HCT116 (cell line): ENCODE data around the gene PREP. TPM values are rescaled to one million over a fixed set of nuclear protein-coding genes. Genes with fewer than 3 reads are reported as not detected.

Source experiments
- ATAC-seq: fragments of 200-7000 bp; cut with Tn5 transposase; 2 replicates; pipeline ENCODE4 v1.9.1; 2020; ENCODE audit warnings: mild to moderate bottlenecking, moderate library complexity
- BruUV-seq: library from RNA; stranded (reverse); fragments of 400-500 nt; replicated peaks from 2 replicates; lab custom pipeline; 2021; lab: Mats Ljungman, UMichigan
- CTCF ChIA-PET: fragments of 300-600 bp; sonication (Branson Sonifier 250); formaldehyde crosslinking; loops from one replicate; lab custom pipeline; 2021; ENCODE audit warnings: antibody characterized with exemption; lab: Charles Lee
- POLR2A ChIA-PET: fragments of 300-600, 350-600 bp; sonication (Branson Sonifier 250); formaldehyde crosslinking; loops from one replicate; lab custom pipeline; 2021; ENCODE audit warnings: antibody characterized with exemption; lab: Charles Lee
- RAD21 ChIA-PET, 2 experiments: fragments of 300-600 bp; sonication (Branson Sonifier 250); formaldehyde crosslinking; loops; one replicate each; lab custom pipeline; 2023; ENCODE audit warnings: low total read pairs in 2 of 2; ENCODE audit not compliant: uncharacterized antibody in 2 of 2, unreplicated experiment in 2 of 2, low non-redundant PET in 1 of 2; lab: Charles Lee
- DNase-seq: peaks from one replicate; pipeline ENCODE4 v3.0.0-alpha.2; 2010; ENCODE audit warnings: low read depth, low spot score
- H2AFZ ChIP-seq: fragments of 200-600 bp; shearing (Covaris generic), sonication (generic); 2 replicates; pipeline ENCODE4 v1.6.1; 2017; ENCODE audit warnings: low read depth, mixed run types, mixed read lengths, antibody characterized with exemption, low read length; ENCODE audit not compliant: poor library complexity, severe bottlenecking
- H3K27ac ChIP-seq: 2 replicates; pipeline ENCODE4 v1.5.1; 2012; ENCODE audit warnings: low read depth, low read length
- H3K27me3 ChIP-seq: fragments of 200-600 bp; sonication (generic); 2 replicates; pipeline ENCODE4 v1.6.1; 2016; ENCODE audit warnings: mixed run types, low read length, mixed read lengths; ENCODE audit not compliant: insufficient read depth
- H3K36me3 ChIP-seq, 2 experiments: fragments of 200-500 bp in 1 of 2; fragments of 200-600 bp in 1 of 2; sonication (Bioruptor generic) in 1 of 2; sonication (generic) in 1 of 2; 2 replicates each; pipeline versions ENCODE4 v1.5.1 to v1.6.1; 2014 to 2016; ENCODE audit warnings: low read length in 2 of 2, inconsistent platforms in 1 of 2, mixed read lengths in 1 of 2, mixed run types in 1 of 2; ENCODE audit not compliant: insufficient read depth in 2 of 2, control insufficient read depth in 1 of 2
- H3K4me1 ChIP-seq, 2 experiments: fragments of 200-600 bp in 1 of 2; sonication (generic) in 1 of 2; 2 replicates each; pipeline versions ENCODE4 v1.5.1 to v1.6.1; 2012 to 2017; ENCODE audit warnings: low read length in 2 of 2, inconsistent platforms in 1 of 2, mild to moderate bottlenecking in 1 of 2, mixed read lengths in 1 of 2, mixed run types in 1 of 2, moderate library complexity in 1 of 2; ENCODE audit not compliant: insufficient read depth in 2 of 2, control insufficient read depth in 1 of 2
- H3K4me2 ChIP-seq: fragments of 200-600 bp; sonication (generic); 2 replicates; pipeline ENCODE4 v1.6.1; 2017; ENCODE audit warnings: mixed run types, low read length, mixed read lengths
- H3K4me3 ChIP-seq, 2 experiments: fragments of 200-600 bp in 1 of 2; sonication (generic) in 1 of 2; replicated peaks in 1 of 2; 2 replicates each; pipeline ENCODE4 v1.5.1; 2011 to 2016; ENCODE audit warnings: low read length in 2 of 2, control low read depth in 1 of 2, low read depth in 1 of 2, mild to moderate bottlenecking in 1 of 2, mixed read lengths in 1 of 2, mixed run types in 1 of 2
- H3K79me2 ChIP-seq: fragments of 200-600 bp; sonication (generic); 2 replicates; pipeline ENCODE4 v1.6.1; 2017; ENCODE audit warnings: mild to moderate bottlenecking, mixed run types, low read length, moderate library complexity, mixed read lengths; ENCODE audit not compliant: insufficient read depth
- H3K9ac ChIP-seq: fragments of 200-600 bp; sonication (generic); 2 replicates; pipeline ENCODE4 v1.6.1; 2016; ENCODE audit warnings: low read length, mixed read lengths
- H3K9me2 ChIP-seq: fragments of 200-600 bp; sonication (generic), shearing (Covaris generic); 2 replicates; pipeline ENCODE4 v1.6.1; 2017; ENCODE audit warnings: mixed run types, mild to moderate bottlenecking, moderate library complexity; ENCODE audit not compliant: insufficient read depth
- H3K9me3 ChIP-seq, 2 experiments: fragments of 200-500 bp in 1 of 2; fragments of 200-600 bp in 1 of 2; sonication (Bioruptor generic) in 1 of 2; sonication (generic) in 1 of 2; 2 replicates each; pipeline ENCODE4 v1.6.1; 2014 to 2017; ENCODE audit warnings: low read length in 2 of 2, mixed read lengths in 2 of 2, inconsistent platforms in 1 of 2, low read depth in 1 of 2, mild to moderate bottlenecking in 1 of 2, mixed run types in 1 of 2, moderate library complexity in 1 of 2; ENCODE audit not compliant: control insufficient read depth in 1 of 2, insufficient read depth in 1 of 2
- H4K20me1 ChIP-seq: fragments of 200-600 bp; sonication (generic), shearing (Covaris generic); 2 replicates; pipeline ENCODE4 v1.6.1; 2017; ENCODE audit warnings: mixed run types, mild to moderate bottlenecking, moderate library complexity; ENCODE audit not compliant: insufficient read depth
- ELF1 ChIP-seq: IDR thresholded peaks from 2 replicates; pipeline ENCODE4 v1.6.1; 2012; ENCODE audit warnings: low read depth, borderline replicate concordance
- EZH2 ChIP-seq: fragments of 200-600 bp; sonication (generic); IDR thresholded peaks from 2 replicates; pipeline ENCODE4 v1.6.1; 2017; ENCODE audit warnings: antibody characterized with exemption, mixed run types
- EZH2phosphoT487 ChIP-seq: fragments of 200-600 bp; IDR thresholded peaks from 2 replicates; pipeline ENCODE4 v1.6.1; 2018; ENCODE audit warnings: antibody characterized with exemption, borderline replicate concordance
- FOSL1 ChIP-seq: IDR thresholded peaks from 2 replicates; pipeline ENCODE4 v1.6.1; 2012; ENCODE audit warnings: low read depth
- TCF7L2 ChIP-seq: IDR thresholded peaks from 2 replicates; pipeline ENCODE4 v1.7.0; 2011; ENCODE audit warnings: borderline replicate concordance, inconsistent platforms; ENCODE audit not compliant: insufficient read depth, insufficient read length; ENCODE audit errors: extremely low read depth
- ZFX ChIP-seq: fragments of 450-650 bp; IDR thresholded peaks from 2 replicates; pipeline ENCODE4 v1.6.1; 2017
- ZNF274 ChIP-seq: fragments of 200-500 bp; sonication (Bioruptor generic); IDR thresholded peaks from 2 replicates; pipeline ENCODE4 v1.6.1; 2014; ENCODE audit warnings: mild to moderate bottlenecking, low read depth, low read length, inconsistent platforms
- intact Hi-C: fragments of 100-400 bp; cut with micrococcal nuclease; formaldehyde crosslinking; loops from 2 replicates; pipeline ENCODE4 v1.10.0; 2022
- total RNA-seq: library from RNA; stranded (reverse); gene quantifications from one replicate; pipeline ENCODE4 v1.2.1, GENCODE V29; 2021; ENCODE audit not compliant: unreplicated experiment
- TF ChIP-seq, protein P1 (sequence below), 3 experiments: fragments of 200-600 bp in 1 of 3; sonication (generic) in 1 of 3; IDR thresholded peaks in 2 of 3; conservative IDR thresholded peaks in 1 of 3; 2 replicates each; pipeline ENCODE4 v1.5.1; 2012 to 2017; ENCODE audit warnings: low read depth in 2 of 3, low read length in 2 of 3, antibody characterized with exemption in 1 of 3, borderline replicate concordance in 1 of 3, control low read depth in 1 of 3, mild to moderate bottlenecking in 1 of 3, mixed read lengths in 1 of 3, mixed run types in 1 of 3, moderate library complexity in 1 of 3; ENCODE audit not compliant: insufficient read depth in 1 of 3
- TF ChIP-seq, protein P2 (sequence below): IDR thresholded peaks from 2 replicates; pipeline ENCODE4 v1.6.1; 2012

PREP gene
- total RNA-seq, 1 experiment from 2014 or later: 53.5 TPM

DNA sequence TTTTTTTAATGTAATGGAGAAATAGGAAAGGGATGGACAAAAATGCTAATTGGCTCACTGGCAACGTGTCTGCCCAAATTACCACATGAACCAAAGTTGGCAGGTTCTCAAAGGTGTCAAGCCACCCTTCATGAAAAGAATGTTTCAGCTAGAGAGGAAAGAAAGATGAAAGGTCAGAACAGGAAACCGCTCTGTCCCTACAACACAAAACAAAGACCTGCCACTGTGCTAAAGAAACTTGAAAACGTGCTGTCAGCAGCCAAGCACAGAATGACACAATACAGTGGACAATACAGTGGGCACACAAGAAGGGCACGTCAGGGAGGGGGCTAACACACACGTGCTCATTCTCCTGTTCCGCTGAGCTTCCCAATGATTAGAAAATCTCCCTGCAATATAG, 4.9 kb downstream of the PREP start:
- Histone ChIP-seq H3K9me2 (no peaks in the 10 kb centered on the region), H3K9ac (no peak overlapping the region)
- intact Hi-C loops: no loop called here
- TF ChIP-seq ZNF274 (no peak), EZH2 (no peak), ZFX (no peak), EZH2phosphoT487 (no peak), ELF1 (no peak), FOSL1 (no peak), TCF7L2 (no peak)
- TF ChIP-seq, protein P1, sequence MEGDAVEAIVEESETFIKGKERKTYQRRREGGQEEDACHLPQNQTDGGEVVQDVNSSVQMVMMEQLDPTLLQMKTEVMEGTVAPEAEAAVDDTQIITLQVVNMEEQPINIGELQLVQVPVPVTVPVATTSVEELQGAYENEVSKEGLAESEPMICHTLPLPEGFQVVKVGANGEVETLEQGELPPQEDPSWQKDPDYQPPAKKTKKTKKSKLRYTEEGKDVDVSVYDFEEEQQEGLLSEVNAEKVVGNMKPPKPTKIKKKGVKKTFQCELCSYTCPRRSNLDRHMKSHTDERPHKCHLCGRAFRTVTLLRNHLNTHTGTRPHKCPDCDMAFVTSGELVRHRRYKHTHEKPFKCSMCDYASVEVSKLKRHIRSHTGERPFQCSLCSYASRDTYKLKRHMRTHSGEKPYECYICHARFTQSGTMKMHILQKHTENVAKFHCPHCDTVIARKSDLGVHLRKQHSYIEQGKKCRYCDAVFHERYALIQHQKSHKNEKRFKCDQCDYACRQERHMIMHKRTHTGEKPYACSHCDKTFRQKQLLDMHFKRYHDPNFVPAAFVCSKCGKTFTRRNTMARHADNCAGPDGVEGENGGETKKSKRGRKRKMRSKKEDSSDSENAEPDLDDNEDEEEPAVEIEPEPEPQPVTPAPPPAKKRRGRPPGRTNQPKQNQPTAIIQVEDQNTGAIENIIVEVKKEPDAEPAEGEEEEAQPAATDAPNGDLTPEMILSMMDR (IDR thresholded peaks at IDR 0.05 in 2 of 3, conservative IDR thresholded peaks at IDR 0.05 in 1 of 3; ENCODE audit: borderline replicate concordance in 1 of 3, insufficient read depth in 1 of 3, low read depth in 2 of 3, low read length in 2 of 3): no peak
- TF ChIP-seq, protein P2, sequence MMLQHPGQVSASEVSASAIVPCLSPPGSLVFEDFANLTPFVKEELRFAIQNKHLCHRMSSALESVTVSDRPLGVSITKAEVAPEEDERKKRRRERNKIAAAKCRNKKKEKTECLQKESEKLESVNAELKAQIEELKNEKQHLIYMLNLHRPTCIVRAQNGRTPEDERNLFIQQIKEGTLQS: no peak
- TF ChIP-seq, all 23 proteins: peak for 0
- ChIA-PET CTCF (no interaction called here), POLR2A (no interaction called here), RAD21 (no interaction called here)
- H3K36me3 ChIP-seq: peaks cover 5 to 12% of the 10 kb centered on the region in 2 experiments; a peak in 3 of 4 replicates
- peaks cover 52% of the 10 kb centered on the region for H3K79me2 ChIP-seq
- H3K4me3 ChIP-seq: no peak overlapping the region
- no peaks in the 10 kb centered on the region; the same call in 1 of the 2 replicates for H4K20me1 ChIP-seq
- no peak overlapping the region for H2AFZ ChIP-seq
- H3K27ac ChIP-seq: no peak overlapping the region
- no peak overlapping the region for H3K4me2 ChIP-seq
- no TSS peak for BruUV-seq
- no peaks in the 10 kb centered on the region for H3K9me3 ChIP-seq
- DNase-seq (no peak), ATAC-seq (no peak)
- H3K27me3 ChIP-seq: no peaks in the 10 kb centered on the region
- H3K4me1 ChIP-seq: peaks cover 6 to 11% of the 10 kb centered on the region in 2 experiments; a peak in 2 of 4 replicates
